Effector memory CD8-positive, alpha-beta T cell (primary cell): ENCODE data around the gene ANG.
"Not testable (repeated sequence)": the region's sequence is repeated elsewhere in the genome, so short reads cannot be mapped to it uniquely, and the experiment has no call there.

Experiments
- ATAC-seq: fragments of 150-1000 bp; cut with Tn5 transposase; replicated peaks from 2 replicates; pipeline ENCODE4 v1.10.0; 2021; ENCODE audit warnings: mild to moderate bottlenecking, moderate library complexity
- DNase-seq, 3 experiments: peaks; one replicate each; pipeline ENCODE4 v3.0.0; 2021
- H3K27ac Mint-ChIP-seq, 2 donors: one replicate each; pipeline ENCODE4 v1.8.0; 2022; ENCODE audit warnings: mild to moderate bottlenecking in 2 of 2, mixed read lengths in 2 of 2, moderate library complexity in 2 of 2
- H3K27me3 Mint-ChIP-seq, 2 donors: one replicate each; pipeline ENCODE4 v1.8.0; 2022; ENCODE audit warnings: mixed read lengths in 2 of 2
- H3K36me3 Mint-ChIP-seq: one replicate; pipeline ENCODE4 v1.8.0; 2022; ENCODE audit warnings: mild to moderate bottlenecking, moderate library complexity, mixed read lengths; ENCODE audit not compliant: insufficient read depth
- H3K4me1 Mint-ChIP-seq, 2 donors: one replicate each; pipeline ENCODE4 v1.8.0; 2022; ENCODE audit warnings: low read depth in 2 of 2, mixed read lengths in 2 of 2
- H3K4me3 Mint-ChIP-seq, 2 donors: one replicate each; pipeline ENCODE4 v1.8.0; 2022; ENCODE audit warnings: mild to moderate bottlenecking in 2 of 2, mixed read lengths in 2 of 2, moderate library complexity in 2 of 2
- H3K9me3 Mint-ChIP-seq, 2 donors: one replicate each; pipeline ENCODE4 v1.8.0; 2022; ENCODE audit warnings: mixed read lengths in 2 of 2

ANG gene

GRCh38 chr14:20723488-20723887 is 34.9 kb downstream of the ANG start:
- Mint-ChIP-seq H3K36me3 (no peaks in the 10 kb centered on the region), H3K27ac (no peak overlapping the region), H3K27me3 (peaks cover 78 to 82% of the 10 kb centered on the region in 2 donors), H3K4me3 (no peak overlapping the region), H3K9me3 (no peaks in the 10 kb centered on the region), H3K4me1 (peaks cover 0 to 1% of the 10 kb centered on the region in 2 donors)
- ATAC-seq (no peak), DNase-seq (no peak)

- DNase-seq, ATAC-seq, H3K4me1 Mint-ChIP-seq, H3K27ac Mint-ChIP-seq, H3K36me3 Mint-ChIP-seq, H3K4me3 Mint-ChIP-seq, H3K9me3 Mint-ChIP-seq: not testable (repeated sequence)
- H3K27me3 Mint-ChIP-seq, result peaks cover 65 to 67% of the 10 kb centered on the region in 2 donors
Measured at GRCh38 chr14:20726121-20726520, 37.6 kb downstream of the ANG start.

GRCh38 chr14:20726531-20726930 is 38.0 kb downstream of the ANG start:
- H3K4me3 Mint-ChIP-seq, result no peak overlapping the region
- no peaks in the 10 kb centered on the region for H3K9me3 Mint-ChIP-seq
- H3K27me3 Mint-ChIP-seq, result peaks cover 67% of the 10 kb centered on the region in 2 donors
- no peak for ATAC-seq
- H3K36me3 Mint-ChIP-seq, result no peaks in the 10 kb centered on the region
- DNase-seq, result no peak
- no peak overlapping the region for H3K27ac Mint-ChIP-seq
- peaks cover 0 to 1% of the 10 kb centered on the region in 2 donors for H3K4me1 Mint-ChIP-seq

- no peak overlapping the region for H3K27ac Mint-ChIP-seq
- H3K4me3 Mint-ChIP-seq, result no peak overlapping the region
- H3K36me3 Mint-ChIP-seq, result no peaks in the 10 kb centered on the region
- ATAC-seq (no peak), DNase-seq (no peak)
- H3K9me3 Mint-ChIP-seq, result no peaks in the 10 kb centered on the region
- H3K4me1 Mint-ChIP-seq, result no peaks in the 10 kb centered on the region
- peaks cover 31 to 32% of the 10 kb centered on the region in 2 donors for H3K27me3 Mint-ChIP-seq
Measured at GRCh38 chr14:20730891-20731290, 42.3 kb downstream of the ANG start.

GRCh38 chr14:20732477-20732876 is 43.9 kb downstream of the ANG start:
- no peak for ATAC-seq

GRCh38 chr14:20732979-20733635 is 44.5 kb downstream of the ANG start:
- no peaks in the 10 kb centered on the region for H3K36me3 Mint-ChIP-seq
- H3K27ac Mint-ChIP-seq, result no peak overlapping the region
- H3K4me3 Mint-ChIP-seq, result no peak overlapping the region
- no peak for DNase-seq
- ATAC-seq, result no peak
- H3K27me3 Mint-ChIP-seq, result peaks cover 15 to 18% of the 10 kb centered on the region in 2 donors
- no peaks in the 10 kb centered on the region for H3K4me1 Mint-ChIP-seq
- no peaks in the 10 kb centered on the region for H3K9me3 Mint-ChIP-seq

More at GRCh38 chr14:20732477-20732876, 43.9 kb downstream of the ANG start:
- DNase-seq, result no peak
- no peaks in the 10 kb centered on the region for H3K36me3 Mint-ChIP-seq
- H3K9me3 Mint-ChIP-seq, result no peaks in the 10 kb centered on the region
- H3K4me3 Mint-ChIP-seq, result no peak overlapping the region
- H3K27ac Mint-ChIP-seq, result no peak overlapping the region
- H3K4me1 Mint-ChIP-seq, result no peaks in the 10 kb centered on the region
- H3K27me3 Mint-ChIP-seq, result peaks cover 16 to 20% of the 10 kb centered on the region in 2 donors

GRCh38 chr14:20733684-20734429 is 45.3 kb downstream of the ANG start:
- DNase-seq, result no peak
- Mint-ChIP-seq H3K9me3 (no peaks in the 10 kb centered on the region), H3K27me3 (peaks cover 15 to 17% of the 10 kb centered on the region in 2 donors), H3K4me1 (no peaks in the 10 kb centered on the region), H3K4me3 (no peak overlapping the region), H3K27ac (no peak overlapping the region), H3K36me3 (no peaks in the 10 kb centered on the region)
- no peak for ATAC-seq

- no peak overlapping the region for H3K27ac Mint-ChIP-seq
- H3K36me3 Mint-ChIP-seq, result no peaks in the 10 kb centered on the region
- no peaks in the 10 kb centered on the region for H3K4me1 Mint-ChIP-seq
- no peaks in the 10 kb centered on the region for H3K9me3 Mint-ChIP-seq
- DNase-seq (no peak), ATAC-seq (no peak)
- H3K4me3 Mint-ChIP-seq, result no peak overlapping the region
- peaks cover 15 to 17% of the 10 kb centered on the region in 2 donors for H3K27me3 Mint-ChIP-seq
Measured at GRCh38 chr14:20734430-20734806, 45.9 kb downstream of the ANG start.

GRCh38 chr14:20738292-20738691 is 49.7 kb downstream of the ANG start:
- not testable (repeated sequence) for DNase-seq, H3K9me3 Mint-ChIP-seq, H3K4me3 Mint-ChIP-seq, ATAC-seq, H3K27ac Mint-ChIP-seq, H3K36me3 Mint-ChIP-seq, H3K4me1 Mint-ChIP-seq
- H3K27me3 Mint-ChIP-seq, result peaks cover 19 to 22% of the 10 kb centered on the region in 2 donors

GRCh38 chr14:20742132-20742531 is 53.6 kb downstream of the ANG start:
- H3K4me1 Mint-ChIP-seq, result no peaks in the 10 kb centered on the region
- no peaks in the 10 kb centered on the region for H3K9me3 Mint-ChIP-seq
- DNase-seq, result no peak
- H3K27ac Mint-ChIP-seq, result peak overlapping the region in 1 of 2 donors; percentile 53
- ATAC-seq, result no peak
- H3K36me3 Mint-ChIP-seq, result no peaks in the 10 kb centered on the region
- H3K4me3 Mint-ChIP-seq, result no peak overlapping the region
- H3K27me3 Mint-ChIP-seq, result peaks cover 18 to 31% of the 10 kb centered on the region in 2 donors

- peaks cover 23 to 45% of the 10 kb centered on the region in 2 donors for H3K27me3 Mint-ChIP-seq
- H3K4me1 Mint-ChIP-seq, result no peaks in the 10 kb centered on the region
- ATAC-seq (no peak), DNase-seq (no peak)
- no peak overlapping the region for H3K4me3 Mint-ChIP-seq
- no peaks in the 10 kb centered on the region for H3K36me3 Mint-ChIP-seq
- no peaks in the 10 kb centered on the region for H3K9me3 Mint-ChIP-seq
- H3K27ac Mint-ChIP-seq, result no peak overlapping the region
Measured at GRCh38 chr14:20743556-20743955, 55.0 kb downstream of the ANG start.
